Measurements from ENCODE around the gene PCBP2.
A peak's percentile ranks its signal among the peaks of the same experiment; 100 is the strongest.

The PCBP2 gene

GRCh38 chr12:53474077-53474476, 22.2 kb downstream of the PCBP2 start:
- no peak for DNase-seq

DNA sequence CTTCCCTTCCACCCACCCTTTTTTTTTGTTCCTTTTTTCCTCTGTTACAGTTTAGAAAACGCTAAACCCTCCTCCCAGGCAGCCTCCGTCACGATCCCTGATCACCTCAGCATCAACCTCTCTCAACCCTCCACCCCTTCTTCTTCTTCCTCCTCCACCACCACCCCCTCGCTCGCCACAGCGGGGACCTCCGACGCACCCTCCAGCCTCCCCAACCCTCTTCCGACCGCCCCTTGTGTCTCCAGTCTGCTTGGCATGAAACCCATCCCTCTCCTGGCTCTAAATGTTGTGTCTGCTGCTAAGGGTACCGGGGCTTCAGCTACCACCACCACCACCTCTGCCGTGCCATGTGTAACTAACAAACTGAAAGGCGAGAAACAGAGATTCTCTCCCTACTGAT, 22.9 kb downstream of the PCBP2 start:
- no peak for DNase-seq

DNA sequence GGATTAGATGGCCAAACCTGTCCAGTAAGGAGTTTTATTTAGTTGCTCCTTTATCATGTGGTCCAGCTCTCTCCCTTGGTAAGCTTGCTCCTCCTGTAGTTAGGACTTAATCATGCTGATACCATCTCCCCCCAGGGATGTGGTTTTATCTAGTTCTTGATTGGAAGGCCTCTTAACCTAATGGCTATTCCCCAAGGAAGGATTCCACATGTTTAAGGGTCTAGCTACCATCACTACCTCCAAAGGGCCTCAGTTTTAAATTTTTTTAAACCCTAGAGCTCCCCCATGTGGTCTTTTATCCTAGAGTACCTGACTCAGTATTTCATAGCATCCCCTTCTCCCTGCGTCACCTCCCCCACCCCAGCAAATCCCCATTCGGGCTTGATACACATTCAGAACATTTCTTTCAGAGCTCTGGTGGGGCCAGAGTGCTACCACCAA, 24.9 kb downstream of the PCBP2 start:
- DNase-seq: no peak

- DNase-seq: no peak
Measured at GRCh38 chr12:53478865-53479264, 27.0 kb downstream of the PCBP2 start.

- DNase-seq: no peak
Measured at GRCh38 chr12:53479331-53479730, 27.4 kb downstream of the PCBP2 start.

DNA sequence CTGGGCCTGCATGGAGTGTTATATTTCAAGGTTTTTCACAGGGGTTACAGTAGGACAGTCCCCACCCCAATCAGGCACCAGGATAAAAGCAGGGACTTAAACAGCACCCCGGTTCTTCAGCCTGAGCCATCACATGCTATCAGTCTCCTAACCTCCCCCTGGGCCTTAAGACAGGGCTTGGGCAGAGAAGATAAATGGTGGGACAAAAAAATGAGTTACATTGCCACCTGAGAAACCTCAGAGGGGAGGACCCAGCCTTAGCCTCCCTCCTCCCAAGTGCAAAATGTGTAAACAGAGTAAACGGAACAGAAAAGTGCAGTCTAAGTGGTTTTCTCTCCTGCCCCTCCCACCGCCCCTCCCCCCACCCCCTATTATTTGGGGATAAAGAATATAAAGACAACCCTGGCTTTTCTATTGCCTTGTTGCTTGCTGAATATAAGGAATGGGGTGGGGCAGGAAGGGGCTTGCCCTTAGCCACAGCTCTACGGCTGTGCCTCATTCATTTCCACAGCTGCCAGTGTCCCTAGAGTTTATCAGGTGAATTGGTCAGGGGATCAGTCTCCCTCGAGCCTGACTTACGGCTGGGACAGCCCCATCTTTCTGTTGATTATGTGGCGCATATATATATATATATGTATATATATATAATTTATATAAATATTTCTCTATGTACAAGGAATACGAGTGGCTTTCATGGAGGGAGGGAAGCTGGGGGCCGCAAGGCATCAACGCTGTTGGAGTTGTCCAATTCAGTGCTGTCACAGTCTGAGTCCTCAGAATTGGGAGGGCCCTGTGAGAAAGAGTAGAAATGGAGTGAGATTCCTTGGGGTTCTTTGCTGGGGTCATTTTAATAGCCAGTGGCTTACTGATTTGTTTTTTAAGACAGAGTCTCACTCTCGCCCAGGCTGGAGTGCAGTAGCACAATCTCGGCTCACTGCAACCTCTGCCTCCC, 28.9 kb downstream of the PCBP2 start:
- no peak for DNase-seq

- peak; percentile 58 for DNase-seq
Measured at GRCh38 chr12:53481458-53481857, 29.6 kb downstream of the PCBP2 start.

DNA sequence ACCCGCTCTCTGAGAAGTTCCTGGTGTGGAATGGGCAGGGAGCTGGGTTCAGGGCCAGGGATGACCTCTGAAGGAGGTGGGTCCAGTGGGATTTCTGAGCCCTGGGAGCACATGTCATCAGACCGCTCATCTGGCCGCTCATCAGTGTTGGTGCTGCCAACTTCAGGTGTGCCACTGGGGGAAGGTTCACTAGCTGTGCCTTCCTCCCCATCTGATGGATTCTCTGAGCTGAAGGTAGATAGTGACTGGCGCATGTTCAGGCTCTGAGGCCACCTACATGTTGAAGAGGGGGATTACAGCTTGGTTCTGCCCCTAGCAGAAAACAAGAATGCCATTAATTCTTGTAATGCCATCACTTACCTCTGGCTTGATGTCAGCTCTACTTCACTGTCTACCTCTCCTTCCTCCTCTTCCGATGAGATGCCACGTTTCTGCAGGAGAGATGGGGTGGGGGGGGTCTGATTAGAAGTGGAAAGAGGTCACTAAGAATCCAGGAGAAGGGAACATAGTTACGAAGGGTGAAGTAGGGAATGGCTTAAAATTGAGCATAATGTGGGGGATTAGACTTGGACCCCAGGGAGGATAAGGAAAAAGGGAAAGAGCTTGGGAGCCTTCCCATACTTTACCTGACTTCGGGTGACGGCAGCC, 30.2 kb downstream of the PCBP2 start:
- no peak for DNase-seq

GRCh38 chr12:53482626-53483168, 30.8 kb downstream of the PCBP2 start:
- DNase-seq: no peak

DNA sequence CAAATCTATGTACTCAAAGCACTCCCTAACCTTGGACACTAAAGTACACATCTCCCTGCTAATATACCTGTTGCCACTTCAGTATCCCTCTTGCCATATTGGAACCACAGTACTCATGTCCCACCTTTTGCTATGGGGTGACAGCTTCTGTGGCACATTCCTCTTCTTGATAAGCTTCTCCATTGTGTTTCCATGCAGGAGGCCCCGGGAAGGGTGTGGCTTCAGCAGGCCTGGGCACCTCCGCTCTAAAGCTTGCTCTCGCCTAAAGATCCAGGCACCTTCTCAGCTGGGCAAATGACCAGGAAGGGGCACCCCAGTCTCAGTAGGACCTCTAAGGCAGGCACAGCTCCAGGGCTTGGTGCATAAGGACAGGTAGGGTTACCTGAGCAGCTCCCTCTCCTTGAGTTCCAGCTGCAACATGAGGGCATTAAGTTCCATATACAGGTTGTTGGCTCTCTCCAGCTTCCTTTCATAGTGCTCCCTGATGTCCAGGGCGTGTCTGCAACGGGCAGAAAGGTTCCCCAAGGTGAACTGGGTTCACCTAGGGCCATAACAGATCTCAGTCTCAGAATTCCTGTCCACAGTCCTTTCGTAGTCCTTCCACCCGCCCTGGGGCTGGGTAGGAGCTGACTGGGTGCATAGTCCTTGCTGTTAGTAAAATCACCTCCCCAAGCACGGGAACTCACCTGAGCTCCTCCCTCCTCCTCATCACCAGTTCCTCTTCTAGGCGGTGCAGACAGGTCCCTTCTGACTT, 31.5 kb downstream of the PCBP2 start:
- DNase-seq: no peak

- no peak for DNase-seq
Measured at GRCh38 chr12:53483979-53484377, 32.1 kb downstream of the PCBP2 start.

DNA sequence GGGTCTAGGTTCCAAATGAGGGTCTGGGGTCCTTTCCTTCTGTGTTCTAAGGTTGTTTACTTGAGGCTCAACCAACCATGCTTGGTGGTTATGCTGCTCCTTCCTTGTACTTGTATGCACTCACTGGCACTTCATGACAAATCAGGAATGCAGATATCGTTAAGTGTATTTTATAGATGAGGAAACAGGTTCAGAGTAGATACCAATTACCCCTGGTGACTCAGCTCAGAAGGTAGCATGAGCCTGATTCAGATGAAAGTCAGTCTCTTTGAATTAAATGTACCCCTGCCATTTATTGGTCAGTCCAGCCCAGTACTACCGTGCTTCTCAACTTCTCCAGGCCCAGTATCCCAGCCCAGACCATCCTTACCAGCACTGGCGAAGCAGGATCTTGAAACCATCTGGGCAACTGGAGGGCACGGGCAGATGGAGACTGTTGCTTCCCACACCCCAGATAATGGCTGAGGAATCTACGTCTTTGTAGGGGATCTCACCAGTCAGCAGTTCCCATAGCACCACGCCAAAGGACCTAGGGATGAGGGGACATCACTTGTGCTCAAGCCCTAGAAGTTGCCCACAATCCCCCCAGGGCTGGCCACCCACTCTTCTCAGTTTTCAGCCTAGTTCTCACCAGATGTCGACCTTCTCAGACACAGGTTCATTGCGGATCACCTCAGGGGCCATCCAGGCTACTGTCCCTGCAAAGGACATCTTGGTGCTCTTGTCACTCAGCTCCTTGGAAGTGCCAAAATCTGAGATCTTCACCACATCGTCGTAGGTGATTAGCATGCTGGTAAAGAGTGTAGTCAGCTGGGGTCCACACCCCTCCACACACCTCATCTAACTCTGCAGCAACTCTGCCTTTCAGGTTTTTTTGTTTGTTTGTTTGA, 33.0 kb downstream of the PCBP2 start:
- no peak for DNase-seq

GRCh38 chr12:53485955-53486735, 34.2 kb downstream of the PCBP2 start:
- no peak for DNase-seq

DNA sequence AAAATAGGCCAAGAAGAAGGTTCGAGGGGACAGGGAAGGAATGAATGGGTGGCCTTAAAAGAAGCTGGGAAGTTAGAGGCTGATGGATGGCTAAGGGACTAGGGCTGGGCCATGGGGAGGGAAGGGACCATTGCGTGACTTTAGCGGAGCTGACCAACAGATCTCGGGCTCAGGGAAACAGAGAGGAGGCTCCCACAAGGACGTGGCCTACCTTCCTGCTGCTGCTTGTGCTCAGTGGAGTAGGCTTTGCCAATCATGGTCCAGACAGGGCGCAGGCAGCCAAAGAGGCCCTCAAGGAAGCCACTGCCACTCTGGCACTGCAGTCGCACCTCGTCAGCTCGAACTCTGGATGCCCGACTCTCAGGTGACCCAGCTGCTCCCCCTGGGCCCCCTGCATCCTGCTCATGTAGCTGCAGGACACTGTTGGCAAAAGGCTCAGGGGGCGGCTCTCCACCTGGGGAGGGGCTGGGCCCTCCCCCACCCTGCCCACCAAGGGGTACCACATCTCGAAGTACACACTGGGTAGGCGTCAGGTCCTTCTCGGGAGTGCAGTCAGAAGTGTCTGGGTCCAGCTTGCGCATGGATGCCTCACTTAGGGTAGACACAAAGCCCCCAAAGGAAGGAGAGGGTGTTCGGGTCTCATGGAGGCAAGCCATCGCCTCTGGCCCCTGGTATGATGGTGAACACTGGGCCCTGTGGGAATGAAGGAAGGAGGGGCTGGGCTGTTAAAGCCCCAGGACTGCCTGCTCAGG, 35.0 kb downstream of the PCBP2 start:
- no peak for DNase-seq

- no peak for DNase-seq
Measured at GRCh38 chr12:53489242-53489864, 37.5 kb downstream of the PCBP2 start.

DNA sequence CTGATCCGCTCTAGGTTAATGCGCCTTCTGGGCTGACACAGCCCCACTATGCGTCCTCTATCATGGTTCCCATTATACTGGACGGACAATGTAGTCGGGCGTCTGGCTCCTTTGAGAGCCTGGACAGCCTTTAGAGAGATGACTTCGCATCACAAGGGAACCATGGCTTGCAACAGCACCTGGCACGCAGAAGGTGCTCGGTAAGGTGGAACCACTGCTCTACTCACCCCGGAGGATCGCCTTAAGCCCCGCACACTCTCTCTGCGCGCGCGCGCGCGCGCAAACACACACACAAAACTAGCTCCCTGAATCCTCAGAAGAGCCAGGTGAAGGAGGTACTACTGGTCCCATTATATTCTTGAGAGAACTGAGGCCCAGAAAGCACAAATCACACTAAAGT, 40.3 kb downstream of the PCBP2 start:
- DNase-seq: no peak

GRCh38 chr12:53492830-53493609, 41.1 kb downstream of the PCBP2 start:
- DNase-seq: peak; percentile 86

DNA sequence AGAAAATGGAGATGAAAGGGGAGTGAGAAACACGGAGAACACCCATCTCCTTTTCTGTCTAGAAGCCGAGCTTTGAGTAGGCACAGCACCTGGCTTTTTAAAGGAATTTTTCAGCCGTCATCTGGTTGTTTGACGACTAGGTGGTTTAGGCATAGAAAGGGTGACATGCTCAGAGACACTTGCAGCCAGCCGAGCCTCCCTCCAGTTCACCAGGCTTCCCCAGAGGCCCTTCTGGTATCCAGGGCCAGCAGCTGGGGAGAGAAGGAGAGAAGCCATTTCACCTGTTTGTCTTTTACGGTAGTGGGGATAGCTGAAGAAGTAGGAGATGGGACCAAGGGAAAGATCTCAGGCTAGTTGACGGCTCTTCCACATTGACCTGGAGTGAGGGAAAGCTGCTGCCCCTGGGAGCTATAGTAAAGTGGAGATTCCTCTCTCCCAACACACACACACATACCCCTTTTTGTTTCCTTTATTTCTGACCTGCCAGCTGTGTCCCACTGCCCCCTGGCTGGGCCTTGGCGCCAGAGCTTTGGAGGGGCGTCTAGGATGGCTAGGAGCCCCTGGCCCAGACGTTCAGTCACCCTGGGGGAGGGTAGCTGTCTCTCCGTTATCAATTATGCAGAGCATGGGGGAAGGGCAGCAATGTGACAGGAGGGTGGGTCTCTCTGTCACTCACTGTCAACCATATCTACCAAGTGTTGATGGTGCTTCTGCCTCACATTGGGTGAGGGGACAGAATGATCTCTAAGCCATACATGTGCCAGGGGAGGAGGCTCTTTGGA, 41.9 kb downstream of the PCBP2 start:
- DNase-seq: no peak
